HepG2 (cell line): ENCODE measurements around the gene UNC5CL. TPM values are rescaled to one million over a fixed set of nuclear protein-coding genes. Genes with fewer than 3 reads are reported as not detected.

Source experiments
- CBX5 ChIP-seq: sonication (generic); formaldehyde crosslinking; IDR thresholded peaks from 2 replicates; pipeline ENCODE4 v1.4.0; 2020; ENCODE audit warnings: missing genetic modification reagents, borderline replicate concordance
- FOXJ3 ChIP-seq: sonication (generic); formaldehyde crosslinking; IDR thresholded peaks from 2 replicates; pipeline ENCODE4 v1.4.0; 2020; ENCODE audit warnings: missing genetic modification reagents, mild to moderate bottlenecking, borderline replicate concordance
- ONECUT2 ChIP-seq: sonication (generic); formaldehyde crosslinking; IDR thresholded peaks from 2 replicates; pipeline ENCODE4 v1.4.0; 2020; ENCODE audit warnings: missing genetic modification reagents
- SP140L ChIP-seq: sonication (generic); formaldehyde crosslinking; IDR thresholded peaks from 2 replicates; pipeline ENCODE4 v1.4.0; 2020; ENCODE audit warnings: missing genetic modification reagents, borderline replicate concordance
- ZNF264 ChIP-seq: sonication (generic); formaldehyde crosslinking; IDR thresholded peaks from 2 replicates; pipeline ENCODE4 v1.4.0; 2020; ENCODE audit warnings: missing genetic modification reagents
- polyA plus RNA-seq, 8 experiments: library from polyadenylated mRNA; depleted of rRNA in 3 of 8; stranded (reverse) in 7 of 8; unstranded in 1 of 8; fragments of >200 nt; fragmentation: Illumina TruSeq in 4 of 8; extraction: Trizol in 4 of 8; gene quantifications; 2 replicates each; pipeline versions ENCODE4 v1.2.1 to v1.2.3, GENCODE V29; 2011 to 2016; ENCODE audit warnings: low read depth in 4 of 8, missing spikeins in 1 of 8, mixed read lengths in 1 of 8; ENCODE audit not compliant: insufficient read depth in 1 of 8
- total RNA-seq, 5 experiments: library from RNA; depleted of rRNA; stranded (reverse); fragments of >200 nt; fragmentation: Illumina TruSeq; extraction: Trizol; gene quantifications; 2 replicates each; pipeline ENCODE4 v1.2.3, GENCODE V29; 2016; ENCODE audit warnings: low read depth in 1 of 5
- TF ChIP-seq, protein P1 (sequence below): sonication (generic); formaldehyde crosslinking; IDR thresholded peaks from 2 replicates; pipeline ENCODE4 v1.8.1; 2022; ENCODE audit warnings: low read depth, mild to moderate bottlenecking, missing genetic modification reagents
- TF ChIP-seq, protein P2 (sequence below): sonication (generic); formaldehyde crosslinking; IDR thresholded peaks from 2 replicates; pipeline ENCODE4 v1.5.1; 2020; ENCODE audit warnings: missing genetic modification reagents, mild to moderate bottlenecking, borderline replicate concordance
- TF ChIP-seq, protein P3 (sequence below): sonication (generic); formaldehyde crosslinking; IDR thresholded peaks from 2 replicates; pipeline ENCODE4 v1.4.0; 2020; ENCODE audit warnings: mild to moderate bottlenecking, low read depth, missing genetic modification reagents
- TF ChIP-seq, protein P4 (sequence below): sonication (generic); formaldehyde crosslinking; IDR thresholded peaks from 2 replicates; pipeline ENCODE4 v1.5.1; 2020; ENCODE audit warnings: mild to moderate bottlenecking, missing genetic modification reagents
- TF ChIP-seq, protein P5 (sequence below): sonication (generic); formaldehyde crosslinking; IDR thresholded peaks from 2 replicates; pipeline ENCODE4 v1.4.0; 2020; ENCODE audit warnings: missing genetic modification reagents
- TF ChIP-seq, protein P6 (sequence below): sonication (generic); formaldehyde crosslinking; IDR thresholded peaks from 2 replicates; pipeline ENCODE4 v1.5.1; 2020; ENCODE audit warnings: mild to moderate bottlenecking, missing genetic modification reagents, borderline replicate concordance

UNC5CL gene
- total and polyA plus RNA-seq, 2 of the 13 experiments (the other 11 are each of a cell fraction or from before 2014, with no cell fraction given), result 2.4 to 2.5 TPM

DNA sequence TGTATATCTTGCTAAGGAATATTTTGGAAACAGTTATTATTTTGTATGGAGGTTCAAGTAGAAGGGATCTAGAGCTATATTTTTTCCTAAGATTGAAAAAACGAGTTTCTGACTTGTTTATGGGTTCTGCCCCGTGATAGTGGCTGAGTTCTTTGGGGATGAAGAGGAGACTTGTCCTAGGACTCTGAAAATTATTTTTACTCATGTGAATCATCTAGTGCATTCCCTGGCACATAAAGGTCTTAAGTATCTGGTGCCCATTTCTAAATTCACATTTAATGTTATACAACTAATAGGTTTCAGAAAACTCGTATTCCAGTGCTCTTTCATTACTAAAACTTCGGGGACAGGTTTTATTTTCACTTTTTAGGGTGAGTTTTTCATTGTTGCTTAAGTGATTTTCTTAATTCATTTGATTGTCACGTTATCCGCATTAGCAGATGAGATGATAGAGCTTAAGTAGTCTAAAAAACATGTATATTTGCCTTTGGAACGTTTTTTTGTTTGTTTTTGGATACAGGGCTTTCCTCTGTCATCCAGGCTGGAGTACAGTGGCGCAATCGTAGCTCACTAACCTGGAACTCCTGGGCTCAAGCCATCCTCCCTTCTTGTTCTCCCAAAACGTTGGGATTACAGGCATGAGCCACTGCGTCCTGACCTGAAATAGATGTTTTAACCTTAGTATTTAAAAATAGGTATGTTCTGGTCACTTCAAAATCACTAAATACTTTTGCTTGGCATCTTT lies 35.8 kb upstream of the UNC5CL start (continued):
- TF ChIP-seq, protein P1, sequence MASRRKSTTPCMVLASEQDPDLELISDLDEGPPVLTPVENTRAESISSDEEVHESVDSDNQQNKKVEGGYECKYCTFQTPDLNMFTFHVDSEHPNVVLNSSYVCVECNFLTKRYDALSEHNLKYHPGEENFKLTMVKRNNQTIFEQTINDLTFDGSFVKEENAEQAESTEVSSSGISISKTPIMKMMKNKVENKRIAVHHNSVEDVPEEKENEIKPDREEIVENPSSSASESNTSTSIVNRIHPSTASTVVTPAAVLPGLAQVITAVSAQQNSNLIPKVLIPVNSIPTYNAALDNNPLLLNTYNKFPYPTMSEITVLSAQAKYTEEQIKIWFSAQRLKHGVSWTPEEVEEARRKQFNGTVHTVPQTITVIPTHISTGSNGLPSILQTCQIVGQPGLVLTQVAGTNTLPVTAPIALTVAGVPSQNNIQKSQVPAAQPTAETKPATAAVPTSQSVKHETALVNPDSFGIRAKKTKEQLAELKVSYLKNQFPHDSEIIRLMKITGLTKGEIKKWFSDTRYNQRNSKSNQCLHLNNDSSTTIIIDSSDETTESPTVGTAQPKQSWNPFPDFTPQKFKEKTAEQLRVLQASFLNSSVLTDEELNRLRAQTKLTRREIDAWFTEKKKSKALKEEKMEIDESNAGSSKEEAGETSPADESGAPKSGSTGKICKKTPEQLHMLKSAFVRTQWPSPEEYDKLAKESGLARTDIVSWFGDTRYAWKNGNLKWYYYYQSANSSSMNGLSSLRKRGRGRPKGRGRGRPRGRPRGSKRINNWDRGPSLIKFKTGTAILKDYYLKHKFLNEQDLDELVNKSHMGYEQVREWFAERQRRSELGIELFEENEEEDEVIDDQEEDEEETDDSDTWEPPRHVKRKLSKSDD (CRISPR knock-in tag), result no peak
- TF ChIP-seq, protein P2, sequence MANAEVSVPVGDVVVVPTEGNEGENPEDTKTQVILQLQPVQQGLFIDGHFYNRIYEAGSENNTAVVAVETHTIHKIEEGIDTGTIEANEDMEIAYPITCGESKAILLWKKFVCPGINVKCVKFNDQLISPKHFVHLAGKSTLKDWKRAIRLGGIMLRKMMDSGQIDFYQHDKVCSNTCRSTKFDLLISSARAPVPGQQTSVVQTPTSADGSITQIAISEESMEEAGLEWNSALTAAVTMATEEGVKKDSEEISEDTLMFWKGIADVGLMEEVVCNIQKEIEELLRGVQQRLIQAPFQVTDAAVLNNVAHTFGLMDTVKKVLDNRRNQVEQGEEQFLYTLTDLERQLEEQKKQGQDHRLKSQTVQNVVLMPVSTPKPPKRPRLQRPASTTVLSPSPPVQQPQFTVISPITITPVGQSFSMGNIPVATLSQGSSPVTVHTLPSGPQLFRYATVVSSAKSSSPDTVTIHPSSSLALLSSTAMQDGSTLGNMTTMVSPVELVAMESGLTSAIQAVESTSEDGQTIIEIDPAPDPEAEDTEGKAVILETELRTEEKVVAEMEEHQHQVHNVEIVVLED (CRISPR knock-in tag), result no peak
- TF ChIP-seq SP140L (CRISPR knock-in tag), result no peak
- TF ChIP-seq ZNF264 (CRISPR knock-in tag), result peak; percentile 38; the same call in 1 of the 2 replicates
- TF ChIP-seq, protein P3, sequence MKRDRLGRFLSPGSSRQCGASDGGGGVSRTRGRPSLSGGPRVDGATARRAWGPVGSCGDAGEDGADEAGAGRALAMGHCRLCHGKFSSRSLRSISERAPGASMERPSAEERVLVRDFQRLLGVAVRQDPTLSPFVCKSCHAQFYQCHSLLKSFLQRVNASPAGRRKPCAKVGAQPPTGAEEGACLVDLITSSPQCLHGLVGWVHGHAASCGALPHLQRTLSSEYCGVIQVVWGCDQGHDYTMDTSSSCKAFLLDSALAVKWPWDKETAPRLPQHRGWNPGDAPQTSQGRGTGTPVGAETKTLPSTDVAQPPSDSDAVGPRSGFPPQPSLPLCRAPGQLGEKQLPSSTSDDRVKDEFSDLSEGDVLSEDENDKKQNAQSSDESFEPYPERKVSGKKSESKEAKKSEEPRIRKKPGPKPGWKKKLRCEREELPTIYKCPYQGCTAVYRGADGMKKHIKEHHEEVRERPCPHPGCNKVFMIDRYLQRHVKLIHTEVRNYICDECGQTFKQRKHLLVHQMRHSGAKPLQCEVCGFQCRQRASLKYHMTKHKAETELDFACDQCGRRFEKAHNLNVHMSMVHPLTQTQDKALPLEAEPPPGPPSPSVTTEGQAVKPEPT (CRISPR knock-in tag), result no peak
- TF ChIP-seq, protein P4, sequence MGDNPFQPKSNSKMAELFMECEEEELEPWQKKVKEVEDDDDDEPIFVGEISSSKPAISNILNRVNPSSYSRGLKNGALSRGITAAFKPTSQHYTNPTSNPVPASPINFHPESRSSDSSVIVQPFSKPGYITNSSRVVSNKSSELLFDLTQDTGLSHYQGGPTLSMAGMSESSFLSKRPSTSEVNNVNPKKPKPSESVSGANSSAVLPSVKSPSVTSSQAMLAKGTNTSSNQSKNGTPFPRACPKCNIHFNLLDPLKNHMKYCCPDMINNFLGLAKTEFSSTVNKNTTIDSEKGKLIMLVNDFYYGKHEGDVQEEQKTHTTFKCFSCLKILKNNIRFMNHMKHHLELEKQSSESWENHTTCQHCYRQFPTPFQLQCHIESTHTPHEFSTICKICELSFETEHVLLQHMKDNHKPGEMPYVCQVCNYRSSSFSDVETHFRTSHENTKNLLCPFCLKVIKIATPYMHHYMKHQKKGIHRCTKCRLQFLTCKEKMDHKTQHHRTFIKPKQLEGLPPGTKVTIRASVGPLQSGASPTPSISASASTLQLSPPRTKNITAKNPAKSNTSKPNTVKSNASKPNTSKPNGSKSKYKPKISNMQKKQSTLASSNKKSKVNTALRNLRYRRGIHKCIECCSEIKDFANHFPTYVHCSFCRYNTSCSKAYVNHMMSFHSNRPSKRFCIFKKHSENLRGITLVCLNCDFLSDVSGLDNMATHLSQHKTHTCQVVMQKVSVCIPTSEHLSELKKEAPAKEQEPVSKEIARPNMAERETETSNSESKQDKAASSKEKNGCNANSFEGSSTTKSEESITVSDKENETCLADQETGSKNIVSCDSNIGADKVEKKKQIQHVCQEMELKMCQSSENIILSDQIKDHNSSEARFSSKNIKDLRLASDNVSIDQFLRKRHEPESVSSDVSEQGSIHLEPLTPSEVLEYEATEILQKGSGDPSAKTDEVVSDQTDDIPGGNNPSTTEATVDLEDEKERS (CRISPR knock-in tag), result no peak
- TF ChIP-seq CBX5, result no peak
- TF ChIP-seq, protein P5, sequence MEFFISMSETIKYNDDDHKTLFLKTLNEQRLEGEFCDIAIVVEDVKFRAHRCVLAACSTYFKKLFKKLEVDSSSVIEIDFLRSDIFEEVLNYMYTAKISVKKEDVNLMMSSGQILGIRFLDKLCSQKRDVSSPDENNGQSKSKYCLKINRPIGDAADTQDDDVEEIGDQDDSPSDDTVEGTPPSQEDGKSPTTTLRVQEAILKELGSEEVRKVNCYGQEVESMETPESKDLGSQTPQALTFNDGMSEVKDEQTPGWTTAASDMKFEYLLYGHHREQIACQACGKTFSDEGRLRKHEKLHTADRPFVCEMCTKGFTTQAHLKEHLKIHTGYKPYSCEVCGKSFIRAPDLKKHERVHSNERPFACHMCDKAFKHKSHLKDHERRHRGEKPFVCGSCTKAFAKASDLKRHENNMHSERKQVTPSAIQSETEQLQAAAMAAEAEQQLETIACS (CRISPR knock-in tag), result no peak
- TF ChIP-seq, protein P6, sequence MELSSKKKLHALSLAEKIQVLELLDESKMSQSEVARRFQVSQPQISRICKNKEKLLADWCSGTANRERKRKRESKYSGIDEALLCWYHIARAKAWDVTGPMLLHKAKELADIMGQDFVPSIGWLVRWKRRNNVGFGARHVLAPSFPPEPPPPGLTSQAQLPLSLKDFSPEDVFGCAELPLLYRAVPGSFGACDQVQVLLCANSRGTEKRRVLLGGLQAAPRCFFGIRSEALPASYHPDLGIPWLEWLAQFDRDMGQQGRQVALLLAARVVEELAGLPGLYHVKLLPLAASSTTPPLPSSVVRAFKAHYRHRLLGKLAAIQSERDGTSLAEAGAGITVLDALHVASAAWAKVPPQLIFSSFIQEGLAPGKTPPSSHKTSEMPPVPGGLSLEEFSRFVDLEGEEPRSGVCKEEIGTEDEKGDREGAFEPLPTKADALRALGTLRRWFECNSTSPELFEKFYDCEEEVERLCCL (CRISPR knock-in tag), result no peak
- TF ChIP-seq FOXJ3, result peak; percentile 20; the same call in 1 of the 2 replicates
- no peak for TF ChIP-seq ONECUT2 (CRISPR knock-in tag)
